Cardiac muscle cell (in vitro differentiated cells and primary cell): ENCODE data around the gene TTC28. TPM values are rescaled to one million over a fixed set of nuclear protein-coding genes. Genes with fewer than 3 reads are reported as not detected.
"Not testable (repeated sequence)": the region's sequence is repeated elsewhere in the genome, so short reads cannot be mapped to it uniquely, and the experiment has no call there.

Experiments
- DNase-seq, 2 donors: peaks; one replicate each; pipeline versions ENCODE4 v3.0.0 to v3.0.0-alpha.2; 2010 to 2017; ENCODE audit warnings: low read depth in 1 of 2, low spot score in 1 of 2
- H3K27ac ChIP-seq: fragments of 200-600 bp; sonication (generic); 2 replicates; pipeline ENCODE4 v1.5.1; 2016
- H3K27me3 ChIP-seq: fragments of 200-600 bp; sonication (generic); 2 replicates; pipeline ENCODE4 v1.6.0; 2016; ENCODE audit warnings: control low read depth
- H3K36me3 ChIP-seq: fragments of 200-600 bp; sonication (generic); 2 replicates; pipeline ENCODE4 v1.5.1; 2016; ENCODE audit warnings: control low read depth
- H3K4me1 ChIP-seq: fragments of 200-600 bp; sonication (generic); 2 replicates; pipeline ENCODE4 v1.8.1; 2017; ENCODE audit warnings: low read depth, mild to moderate bottlenecking, mixed run types
- H3K4me3 ChIP-seq: fragments of 200-600 bp; sonication (generic); 2 replicates; pipeline ENCODE4 v1.5.1; 2016; ENCODE audit warnings: mild to moderate bottlenecking
- H3K9me3 ChIP-seq: fragments of 200-600 bp; sonication (generic); 2 replicates; pipeline ENCODE4 v1.5.1; 2017; ENCODE audit warnings: low read depth, mild to moderate bottlenecking, control low read depth
- CTCF ChIP-seq: IDR thresholded peaks from 2 replicates; pipeline ENCODE4 v1.5.1; 2012; ENCODE audit warnings: low read depth, mild to moderate bottlenecking, low read length
- polyA plus RNA-seq: library from polyadenylated mRNA; unstranded; fragments of >200 nt; fragmentation: Nextera tagmentation; extraction: Ambion mirVana; gene quantifications from 2 replicates; pipeline ENCODE4 v1.2.1, GENCODE V29; 2016
- total RNA-seq: library from RNA; depleted of rRNA; stranded (reverse); fragments of >200 nt; gene quantifications from 2 replicates; pipeline ENCODE4 v1.2.3, GENCODE V29; 2016

TTC28 gene
- total and polyA plus RNA-seq, 2 experiments from 2014 or later, result 27.3 to 109 TPM

- peak overlapping the region; percentile 60 for H3K27ac ChIP-seq
- DNase-seq, result no peak
- H3K4me3 ChIP-seq, result no peak overlapping the region
- no peaks in the 10 kb centered on the region for H3K4me1 ChIP-seq
- peaks cover 18% of the 10 kb centered on the region for H3K36me3 ChIP-seq
- no peak for TF ChIP-seq CTCF
- H3K9me3 ChIP-seq, result no peaks in the 10 kb centered on the region
- no peaks in the 10 kb centered on the region for H3K27me3 ChIP-seq
Observed at GRCh38 chr22:28093711-28094110, 585.9 kb downstream of the TTC28 start.

GRCh38 chr22:28091486-28091885 lies 588.2 kb downstream of the TTC28 start:
- TF ChIP-seq CTCF, result no peak
- no peaks in the 10 kb centered on the region for H3K9me3 ChIP-seq
- DNase-seq, result no peak
- no peaks in the 10 kb centered on the region for H3K27me3 ChIP-seq
- H3K4me3 ChIP-seq, result no peak overlapping the region
- H3K4me1 ChIP-seq, result no peaks in the 10 kb centered on the region
- no peak overlapping the region for H3K27ac ChIP-seq
- peaks cover 11% of the 10 kb centered on the region for H3K36me3 ChIP-seq

- DNase-seq, result not testable (repeated sequence)
- peaks cover 11% of the 10 kb centered on the region for H3K36me3 ChIP-seq
Observed at GRCh38 chr22:28089541-28089940, 590.1 kb downstream of the TTC28 start.

GRCh38 chr22:28077166-28077565 lies 602.5 kb downstream of the TTC28 start:
- H3K4me3 ChIP-seq, result no peak overlapping the region
- H3K4me1 ChIP-seq, result peaks cover 25% of the 10 kb centered on the region
- TF ChIP-seq CTCF, result no peak
- no peaks in the 10 kb centered on the region for H3K36me3 ChIP-seq
- no peak overlapping the region for H3K27ac ChIP-seq
- no peaks in the 10 kb centered on the region for H3K9me3 ChIP-seq
- no peaks in the 10 kb centered on the region for H3K27me3 ChIP-seq
- DNase-seq, result no peak

More at GRCh38 chr22:28089541-28089940, 590.1 kb downstream of the TTC28 start:
- not testable (repeated sequence) for H3K27ac ChIP-seq, H3K27me3 ChIP-seq, H3K4me3 ChIP-seq, H3K9me3 ChIP-seq, H3K4me1 ChIP-seq

- Histone ChIP-seq H3K4me1 (peaks cover 25% of the 10 kb centered on the region), H3K36me3 (no peaks in the 10 kb centered on the region), H3K27me3 (no peaks in the 10 kb centered on the region), H3K4me3 (no peak overlapping the region), H3K9me3 (no peaks in the 10 kb centered on the region), H3K27ac (peak overlapping the region; percentile 79)
- DNase-seq, result peak in 1 of 2 donors; percentile 87
- TF ChIP-seq CTCF, result no peak
Observed at GRCh38 chr22:28075358-28075981, 604.2 kb downstream of the TTC28 start.

- no peak overlapping the region for H3K4me3 ChIP-seq
- peaks cover 25% of the 10 kb centered on the region for H3K4me1 ChIP-seq
- no peak for TF ChIP-seq CTCF
- no peaks in the 10 kb centered on the region for H3K9me3 ChIP-seq
- peak in 1 of 2 donors; percentile 68 for DNase-seq
- H3K27ac ChIP-seq, result peak overlapping the region; percentile 79
- H3K27me3 ChIP-seq, result no peaks in the 10 kb centered on the region
- no peaks in the 10 kb centered on the region for H3K36me3 ChIP-seq
Observed at GRCh38 chr22:28074526-28074925, 605.1 kb downstream of the TTC28 start.
